HG03108 (cell line): Measurements from ENCODE around the gene CACNA1I.
"Not testable (repeated sequence)": the region's sequence is repeated elsewhere in the genome, so short reads cannot be mapped to it uniquely, and the experiment has no call there.

ENCODE experiments used
- ATAC-seq: cut with Tn5 transposase; IDR thresholded peaks from one replicate; pipeline ENCODE4 v1.9.1; 2021; ENCODE audit warnings: moderate library complexity; ENCODE audit not compliant: unreplicated experiment

The CACNA1I gene

GRCh38 chr22:39570665-39571064 lies at the start of gene CACNA1I:
CACNA1I (plus strand) TSS chr22:39570753; CDS start chr22:39570753, 0 bp downstream.
- ATAC-seq = no peak

- not testable (repeated sequence) for ATAC-seq
These were observed 49.3 kb upstream of the CACNA1I start for GRCh38 chr22:39521106-39521885.

GRCh38 chr22:39522091-39522490 lies 48.5 kb upstream of the CACNA1I start:
- ATAC-seq = not testable (repeated sequence)

- ATAC-seq = no peak
These were observed 47.8 kb upstream of the CACNA1I start for GRCh38 chr22:39522567-39523300.

- no peak for ATAC-seq
These were observed 46.3 kb upstream of the CACNA1I start for GRCh38 chr22:39524089-39524752.

- no peak for ATAC-seq
These were observed 45.5 kb upstream of the CACNA1I start for GRCh38 chr22:39524753-39525657.

GRCh38 chr22:39525658-39525975 lies 44.9 kb upstream of the CACNA1I start:
- ATAC-seq = no peak

GRCh38 chr22:39526736-39527171 lies 43.8 kb upstream of the CACNA1I start:
- ATAC-seq = no peak

- no peak for ATAC-seq
These were observed 43.0 kb upstream of the CACNA1I start for GRCh38 chr22:39527481-39527961.

GRCh38 chr22:39528080-39528661 lies 42.4 kb upstream of the CACNA1I start:
- no peak for ATAC-seq

- ATAC-seq = peak; percentile 22
These were observed 41.7 kb upstream of the CACNA1I start for GRCh38 chr22:39528681-39529486.

- ATAC-seq = no peak
These were observed 41.1 kb upstream of the CACNA1I start for GRCh38 chr22:39529487-39529851.

- no peak for ATAC-seq
These were observed 40.4 kb upstream of the CACNA1I start for GRCh38 chr22:39530116-39530515.

GRCh38 chr22:39530692-39531331 lies 39.7 kb upstream of the CACNA1I start:
- no peak for ATAC-seq

GRCh38 chr22:39532215-39533073 lies 38.1 kb upstream of the CACNA1I start, which contains the start of gene RPS19BP1:
RPS19BP1 (minus strand) TSS chr22:39532748; CDS start chr22:39532738, 10 bp downstream.
- ATAC-seq = peak; percentile 65

- no peak for ATAC-seq
These were observed 36.5 kb upstream of the CACNA1I start for GRCh38 chr22:39534092-39534506.

- no peak for ATAC-seq
These were observed 35.8 kb upstream of the CACNA1I start for GRCh38 chr22:39534591-39535356.
